HG03565 (cell line): Measurements from ENCODE around the gene IBSP.

Experiments used
- ATAC-seq: cut with Tn5 transposase; IDR thresholded peaks from one replicate; pipeline ENCODE4 v1.9.1; 2021; ENCODE audit warnings: mild to moderate bottlenecking, moderate library complexity; ENCODE audit not compliant: unreplicated experiment

Gene IBSP

GRCh38 chr4:87838205-87838604 is 38.9 kb downstream of the IBSP start:
- ATAC-seq: no peak

- peak; percentile 48 for ATAC-seq
These were observed 39.7 kb downstream of the IBSP start for GRCh38 chr4:87838890-87839591.

GRCh38 chr4:87839592-87839946 is 40.2 kb downstream of the IBSP start:
- no peak for ATAC-seq

- no peak for ATAC-seq
These were observed 40.8 kb downstream of the IBSP start for GRCh38 chr4:87840149-87840548.

GRCh38 chr4:87843936-87844335 is 44.6 kb downstream of the IBSP start:
- ATAC-seq: no peak

GRCh38 chr4:87844452-87844851 is 45.1 kb downstream of the IBSP start:
- ATAC-seq: no peak

- ATAC-seq: no peak
These were observed 46.9 kb downstream of the IBSP start for GRCh38 chr4:87846226-87846625.

GRCh38 chr4:87848622-87849351 is 49.4 kb downstream of the IBSP start:
- ATAC-seq: peak; percentile 84

- no peak for ATAC-seq
These were observed 50.3 kb downstream of the IBSP start for GRCh38 chr4:87849612-87850011.

GRCh38 chr4:87851332-87851731 is 52.0 kb downstream of the IBSP start:
- ATAC-seq: no peak

GRCh38 chr4:87851953-87852352 is 52.6 kb downstream of the IBSP start:
- no peak for ATAC-seq

GRCh38 chr4:87853108-87853507 is 53.8 kb downstream of the IBSP start:
- ATAC-seq: no peak

- no peak for ATAC-seq
These were observed 54.5 kb downstream of the IBSP start for GRCh38 chr4:87853891-87854290.

- no peak for ATAC-seq
These were observed 56.2 kb downstream of the IBSP start for GRCh38 chr4:87855559-87855958.

- ATAC-seq: no peak
These were observed 57.5 kb downstream of the IBSP start for GRCh38 chr4:87856816-87857215.

GRCh38 chr4:87857789-87858188 is 58.4 kb downstream of the IBSP start:
- no peak for ATAC-seq
